KG1 (cell line): ENCODE measurements around the gene NTN3.

Source experiments
- DNase-seq: peaks from one replicate; lab custom pipeline; 2025; lab: John Stamatoyannopoulos, UW

Gene NTN3

GRCh38 chr16:2497116-2497630, 26.1 kb downstream of the NTN3 start:
- no peak for DNase-seq

- no peak for DNase-seq
These were observed 26.8 kb downstream of the NTN3 start for GRCh38 chr16:2497695-2498484.

DNA sequence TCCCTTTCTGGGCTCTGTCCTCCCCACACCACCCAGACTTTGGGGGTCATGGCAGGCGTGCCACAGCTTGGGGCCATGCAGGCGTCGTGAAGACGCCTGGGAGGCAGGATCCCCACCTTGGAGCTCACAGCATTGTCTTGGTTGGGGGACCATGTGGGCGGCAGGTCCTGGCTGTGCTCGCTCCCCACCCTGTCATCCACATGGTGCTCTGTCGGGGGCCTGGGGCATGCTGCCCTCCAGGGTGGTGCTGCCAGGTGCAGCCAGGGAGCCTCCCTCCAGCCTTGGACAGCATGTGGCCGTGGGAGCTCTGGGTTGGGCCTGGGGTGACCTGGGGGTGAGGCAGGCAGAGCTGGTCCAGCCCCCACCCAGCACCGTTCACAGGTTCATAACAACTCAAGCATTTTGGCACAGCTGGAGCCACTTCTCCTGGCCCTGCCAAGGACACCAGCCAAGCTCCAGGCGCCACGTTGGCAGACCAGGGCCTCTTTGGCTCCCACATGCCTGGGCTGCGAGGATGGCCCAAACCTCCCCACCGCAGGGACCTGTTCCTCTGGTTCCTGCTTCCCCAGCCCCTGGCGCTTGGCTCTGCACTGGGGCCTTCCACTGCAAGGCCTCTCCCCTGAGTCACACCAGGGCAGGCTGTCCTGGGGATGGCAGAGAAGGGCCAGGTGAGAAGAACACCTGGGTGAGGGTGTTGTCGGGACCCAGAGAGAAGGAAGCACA, 27.6 kb downstream of the NTN3 start:
- DNase-seq: no peak

DNA sequence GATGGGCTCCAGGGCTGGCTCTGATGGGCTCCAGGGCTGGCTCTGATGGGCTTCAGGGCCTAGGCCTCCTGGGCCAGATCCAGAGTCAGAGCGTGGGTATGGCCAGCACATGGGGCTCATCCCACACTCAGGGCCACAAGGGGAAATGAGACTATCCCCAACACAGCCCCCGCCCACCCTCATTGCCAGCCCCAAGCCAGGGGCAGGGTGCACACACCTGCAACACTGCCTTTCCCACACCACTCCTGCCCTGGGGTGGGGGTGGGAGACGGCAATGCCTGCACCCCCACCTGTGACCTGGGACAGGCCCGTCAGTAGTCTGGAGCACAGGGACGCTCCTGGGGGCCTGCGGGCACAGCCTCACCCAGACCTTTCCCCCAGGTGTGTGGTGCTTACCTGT, 28.4 kb downstream of the NTN3 start:
- no peak for DNase-seq

- DNase-seq: no peak
These were observed 28.9 kb downstream of the NTN3 start for GRCh38 chr16:2499890-2500429.

- no peak for DNase-seq
These were observed 29.4 kb downstream of the NTN3 start for GRCh38 chr16:2500430-2500917.

GRCh38 chr16:2500918-2501750, 30.0 kb downstream of the NTN3 start:
- DNase-seq: peak; percentile 51

- DNase-seq: no peak
These were observed 31.1 kb downstream of the NTN3 start for GRCh38 chr16:2501946-2502895.

DNA sequence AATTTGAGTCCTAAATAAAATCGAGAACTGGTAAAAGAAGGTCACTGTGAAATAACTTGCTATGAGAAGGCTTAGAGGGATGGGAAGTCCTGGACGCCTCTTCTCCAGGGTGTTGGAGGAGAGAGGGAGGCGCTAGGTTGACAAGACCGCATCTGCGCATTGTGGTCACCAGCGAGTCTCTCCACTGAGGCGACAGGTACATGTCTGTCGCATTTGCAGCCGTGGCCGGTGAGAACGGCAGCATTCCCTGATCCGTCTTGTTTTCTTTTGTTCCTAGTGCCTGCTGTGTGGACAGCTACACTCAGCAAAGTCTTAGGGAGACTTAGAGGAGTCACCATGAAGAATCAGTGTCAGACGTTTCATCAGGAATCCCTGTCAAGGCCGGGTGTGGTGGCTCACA, 34.6 kb downstream of the NTN3 start:
- DNase-seq: no peak

DNA sequence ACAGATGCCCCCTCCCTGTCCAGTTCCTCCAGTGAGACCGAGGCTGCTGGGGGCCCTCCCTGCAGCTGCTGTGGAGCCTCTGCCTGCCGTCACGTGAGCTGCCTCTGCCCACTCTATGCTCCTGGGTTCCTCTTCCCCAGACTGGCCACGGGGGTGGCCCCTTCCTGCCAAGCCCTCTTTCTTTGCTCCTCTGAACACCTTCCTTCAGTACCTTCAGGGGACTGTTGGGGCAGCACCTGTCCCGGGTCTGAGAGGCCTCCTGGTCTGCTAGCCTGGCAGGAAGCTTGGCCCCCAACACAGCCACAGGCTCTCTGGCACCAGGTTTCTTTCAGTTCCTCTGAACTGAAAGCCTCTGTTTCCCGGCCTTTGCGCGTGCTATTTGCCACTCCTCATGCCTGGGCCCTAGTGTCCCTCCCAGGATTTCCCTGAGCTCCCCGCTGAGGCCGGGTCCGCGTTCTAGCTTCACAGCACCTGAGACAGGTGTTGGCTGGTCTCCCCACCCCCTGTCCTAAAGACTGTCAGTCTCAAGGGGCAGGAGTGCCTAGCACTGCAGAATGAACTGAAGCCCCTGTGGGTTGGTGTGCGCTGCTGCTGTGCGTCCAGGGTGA, 36.1 kb downstream of the NTN3 start:
- peak; percentile 32 for DNase-seq

GRCh38 chr16:2507665-2508064, 36.6 kb downstream of the NTN3 start:
- no peak for DNase-seq

DNA sequence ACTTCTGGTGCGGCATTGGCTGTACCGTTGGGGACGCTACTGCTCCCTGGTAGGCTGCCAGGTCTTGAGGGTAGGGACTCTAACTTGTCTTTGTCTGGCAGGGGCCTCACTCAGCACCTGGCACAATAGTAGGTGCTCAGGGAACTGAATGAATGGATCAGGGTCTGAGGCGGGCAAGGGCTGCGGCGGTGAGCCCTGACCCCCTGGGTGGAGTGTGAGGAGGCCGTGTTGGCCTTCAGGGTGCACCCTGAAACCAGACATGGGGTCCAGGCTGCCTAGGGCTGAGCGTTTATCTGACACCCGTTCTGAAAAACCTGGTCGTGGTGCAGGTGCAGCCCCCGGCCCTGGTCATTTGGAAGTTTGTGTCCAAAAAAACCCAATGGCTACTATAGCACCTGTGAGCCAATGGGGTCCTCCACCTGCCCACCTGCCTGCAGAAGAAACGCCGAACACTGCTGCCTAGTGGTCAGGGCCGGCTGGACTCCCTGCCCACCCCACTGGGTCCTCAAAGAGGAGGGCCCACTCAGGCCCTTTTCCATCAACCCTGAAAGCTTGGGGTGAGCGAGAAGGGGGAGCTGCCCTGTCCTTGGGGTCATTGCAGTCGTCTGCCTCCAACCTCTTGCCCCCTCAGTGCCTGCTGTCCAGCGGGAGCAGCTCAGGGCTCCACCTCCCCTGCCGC, 37.8 kb downstream of the NTN3 start:
- no peak for DNase-seq

- DNase-seq: no peak
These were observed 40.2 kb downstream of the NTN3 start for GRCh38 chr16:2511128-2511800.

DNA sequence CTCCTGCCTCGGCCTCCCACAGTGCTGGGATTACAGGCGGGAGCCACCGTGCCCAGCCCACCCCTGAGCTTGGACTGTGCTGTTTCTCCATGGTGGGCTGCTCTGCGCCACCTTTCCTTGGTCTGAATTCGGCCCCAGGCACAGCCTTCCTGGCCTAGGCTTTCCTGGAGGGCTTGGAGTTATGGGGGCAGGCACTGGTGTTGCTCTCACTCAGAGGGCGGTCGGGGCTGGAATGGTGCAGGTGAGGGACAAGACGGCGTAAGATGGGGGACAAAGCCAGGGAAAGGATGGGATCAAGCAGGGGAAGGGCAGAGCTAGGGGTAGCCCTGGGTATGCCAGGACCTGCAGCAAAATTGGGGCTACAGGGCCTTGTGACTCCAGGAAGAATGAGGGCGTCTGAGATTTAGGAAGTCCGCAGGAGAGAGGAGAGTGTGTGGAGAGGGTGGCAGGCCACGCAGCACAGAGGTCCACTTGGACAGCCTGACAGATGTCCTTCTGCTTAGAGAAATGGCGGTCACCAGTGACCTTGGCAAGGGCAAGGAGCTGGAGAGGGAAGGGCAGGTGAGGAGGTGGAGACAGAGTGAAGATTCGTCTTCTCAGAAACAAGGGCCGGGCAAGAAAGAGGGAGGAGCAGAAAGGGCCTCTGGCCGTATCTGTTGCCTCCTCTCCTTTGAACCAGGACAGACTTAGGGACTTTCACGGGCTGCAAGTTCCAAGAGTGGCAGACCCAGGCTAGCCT, 41.1 kb downstream of the NTN3 start:
- DNase-seq: no peak

- no peak for DNase-seq
These were observed 41.8 kb downstream of the NTN3 start for GRCh38 chr16:2512735-2513404.

DNA sequence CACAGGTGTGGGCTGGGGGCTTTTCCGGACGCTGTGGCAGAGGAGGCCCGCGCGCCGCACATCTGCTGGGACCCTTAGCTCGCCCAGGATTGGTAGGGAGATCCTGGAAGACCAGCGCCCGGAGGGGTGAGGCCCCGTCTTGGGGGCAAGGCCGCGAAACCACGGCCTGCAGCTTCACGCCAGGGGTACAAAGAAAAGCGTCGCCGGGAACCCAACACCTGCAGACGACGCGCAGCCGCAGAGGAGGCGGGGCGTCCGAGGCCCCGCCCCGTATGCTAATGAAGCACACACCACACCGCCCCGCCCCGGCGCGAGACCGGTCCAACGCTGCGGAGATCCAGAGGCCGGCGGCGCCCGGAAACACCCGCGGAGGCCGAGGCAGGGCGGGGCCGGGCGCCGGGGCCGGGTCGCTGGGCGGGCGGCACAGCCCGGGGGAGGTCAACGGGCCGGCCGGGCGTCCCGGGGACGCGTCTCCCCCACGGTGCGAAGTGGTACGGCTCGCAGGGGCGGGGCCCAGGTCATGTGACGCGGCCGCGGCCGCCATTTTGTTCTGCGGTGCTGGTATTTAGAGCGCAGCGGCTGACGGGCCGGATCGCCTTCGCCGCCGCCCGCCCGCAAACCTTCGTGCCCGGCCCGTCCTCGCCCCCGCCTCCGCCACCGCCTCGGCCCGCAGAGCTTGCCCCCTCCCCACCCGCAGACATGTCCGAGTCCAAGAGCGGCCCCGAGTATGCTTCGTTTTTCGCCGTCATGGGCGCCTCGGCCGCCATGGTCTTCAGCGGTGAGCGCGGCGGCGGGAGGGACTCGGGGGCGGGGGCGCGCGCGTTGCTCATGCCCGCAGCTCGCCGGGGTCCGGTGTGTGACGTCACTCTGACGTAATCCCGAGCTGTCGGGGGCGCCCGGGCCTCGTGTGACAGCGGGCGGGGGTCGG, 42.6 kb downstream of the NTN3 start, which contains the start of gene ATP6V0C:
Gene ATP6V0C (plus strand): TSS at position 548 of the 928 bp plus-strand sequence. CDS start 152 bp downstream, at position 700.
- DNase-seq: peak; percentile 91
